Measurements from ENCODE around the gene MIER2.

The MIER2 gene

DNA sequence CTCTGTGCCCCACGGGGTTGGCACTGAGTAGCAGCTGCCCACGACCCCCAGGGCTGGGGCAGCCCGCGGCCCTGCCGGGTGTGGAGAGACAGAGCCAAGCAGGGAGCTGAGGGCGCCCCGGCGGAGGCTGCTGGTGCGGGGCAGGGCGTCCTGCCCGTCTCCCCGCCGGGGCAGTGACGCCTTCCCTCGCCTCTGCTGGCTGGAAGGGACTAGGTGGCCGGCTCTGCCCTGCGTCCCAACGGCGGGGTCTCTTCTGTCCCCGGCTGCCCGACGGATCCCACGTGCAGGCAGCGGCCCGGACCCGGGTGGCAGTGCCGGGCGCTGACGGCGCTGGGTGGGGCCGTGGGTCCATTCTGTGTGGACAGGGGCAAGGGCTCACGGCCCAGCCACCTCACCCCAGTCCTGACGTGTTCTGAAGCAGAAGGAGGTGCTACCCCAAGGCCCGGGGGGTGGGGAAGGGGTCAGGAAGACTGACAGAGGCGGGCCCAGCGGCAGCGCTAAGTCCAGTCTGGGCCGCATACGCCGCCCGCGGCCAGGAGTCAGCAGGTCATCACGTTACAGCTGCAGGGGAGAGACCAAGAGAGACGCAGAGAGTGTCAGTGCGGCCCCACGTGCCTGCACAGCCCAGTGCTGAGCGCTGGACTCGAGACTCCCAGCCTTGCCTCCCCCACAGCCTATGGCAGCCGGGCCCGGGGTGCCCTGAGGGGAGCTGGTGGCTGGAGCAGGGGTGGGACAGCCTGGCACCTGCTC lies 38.3 kb downstream of the MIER2 start:
- DNase-seq (ENCODE audit: low read depth): no peak

- no peak for DNase-seq (ENCODE audit: low read depth)
Measured at GRCh38 chr19:305240-306150, 39.1 kb downstream of the MIER2 start.

DNA sequence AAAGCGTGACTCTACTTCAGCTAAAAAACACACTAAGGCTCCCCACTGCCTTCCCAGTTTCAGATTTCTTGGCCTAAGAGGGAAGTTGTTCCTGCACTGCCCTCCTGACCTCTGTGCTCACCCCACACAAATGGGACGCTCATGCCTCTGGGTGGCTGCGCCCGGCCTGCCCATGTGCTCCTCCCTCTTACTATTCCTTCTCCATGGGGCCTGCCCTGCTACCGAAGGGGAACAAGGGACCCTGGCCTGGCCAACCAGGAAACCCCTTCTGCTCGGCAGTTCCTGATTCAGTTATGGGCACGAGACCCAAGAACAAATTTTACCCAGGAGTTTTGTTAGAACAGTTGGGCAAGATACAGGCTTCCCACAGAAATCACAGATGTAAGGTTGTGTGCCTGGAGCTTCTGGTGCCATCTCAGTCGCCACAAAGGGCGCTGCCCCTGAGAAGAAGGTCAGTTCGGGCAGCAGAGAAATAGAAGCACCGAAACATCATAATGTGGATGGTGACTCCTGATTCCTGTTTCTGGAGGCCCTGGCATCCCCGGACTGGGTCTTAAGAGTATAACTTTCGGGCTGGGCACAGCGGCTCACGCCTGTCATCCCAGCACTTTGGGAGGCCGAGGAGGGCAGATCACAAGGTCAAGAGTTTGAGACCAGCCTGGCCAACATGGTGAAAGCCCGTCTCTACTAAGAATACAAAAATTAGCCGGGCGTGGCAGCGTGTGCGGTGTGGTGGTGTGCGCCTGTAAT lies 47.9 kb downstream of the MIER2 start:
- no peak for DNase-seq (ENCODE audit: low read depth)

DNA sequence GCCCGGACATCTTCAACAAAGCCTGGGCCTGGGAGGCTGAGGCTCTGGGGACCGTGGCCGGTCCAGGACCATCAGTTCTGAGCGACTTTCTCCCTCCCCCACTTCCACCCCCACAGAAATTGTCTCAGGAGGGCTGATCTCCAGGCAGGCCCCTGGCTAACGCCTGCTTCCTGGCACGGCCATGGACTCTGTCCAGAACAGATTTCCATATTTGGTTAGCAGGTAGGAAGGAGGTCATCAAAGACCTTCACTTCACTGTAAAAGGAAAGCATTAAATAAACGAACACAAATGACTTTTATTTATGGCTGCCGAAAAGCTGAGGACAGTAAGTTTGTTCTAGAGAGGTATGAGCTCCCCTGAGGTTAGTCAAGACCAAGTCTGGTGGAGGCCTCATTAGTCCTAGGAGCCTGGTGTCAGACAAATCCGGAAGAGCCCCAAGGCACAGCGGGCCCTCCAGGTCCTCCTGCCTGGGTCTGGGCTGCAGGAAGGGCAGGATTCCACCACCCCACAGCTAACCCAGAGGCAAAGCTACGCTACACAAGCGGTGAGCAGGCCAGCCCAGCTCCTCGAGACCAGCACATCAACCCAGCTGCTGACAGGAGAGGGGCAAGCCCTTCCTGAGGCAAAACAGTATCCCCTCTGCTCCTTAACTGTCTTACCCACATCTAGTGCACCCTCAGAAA lies 48.8 kb downstream of the MIER2 start:
- no peak for DNase-seq (ENCODE audit: low read depth)

GRCh38 chr19:294946-295686 lies 49.5 kb downstream of the MIER2 start:
- peak; percentile 19 for DNase-seq (ENCODE audit: low read depth)

GRCh38 chr19:294341-294945 lies 50.2 kb downstream of the MIER2 start:
- no peak for DNase-seq (ENCODE audit: low read depth)

- no peak for DNase-seq (ENCODE audit: low read depth)
Measured at GRCh38 chr19:293436-294110, 51.0 kb downstream of the MIER2 start.

- DNase-seq (ENCODE audit: low read depth): no peak
Measured at GRCh38 chr19:292951-293350, 51.6 kb downstream of the MIER2 start.

DNA sequence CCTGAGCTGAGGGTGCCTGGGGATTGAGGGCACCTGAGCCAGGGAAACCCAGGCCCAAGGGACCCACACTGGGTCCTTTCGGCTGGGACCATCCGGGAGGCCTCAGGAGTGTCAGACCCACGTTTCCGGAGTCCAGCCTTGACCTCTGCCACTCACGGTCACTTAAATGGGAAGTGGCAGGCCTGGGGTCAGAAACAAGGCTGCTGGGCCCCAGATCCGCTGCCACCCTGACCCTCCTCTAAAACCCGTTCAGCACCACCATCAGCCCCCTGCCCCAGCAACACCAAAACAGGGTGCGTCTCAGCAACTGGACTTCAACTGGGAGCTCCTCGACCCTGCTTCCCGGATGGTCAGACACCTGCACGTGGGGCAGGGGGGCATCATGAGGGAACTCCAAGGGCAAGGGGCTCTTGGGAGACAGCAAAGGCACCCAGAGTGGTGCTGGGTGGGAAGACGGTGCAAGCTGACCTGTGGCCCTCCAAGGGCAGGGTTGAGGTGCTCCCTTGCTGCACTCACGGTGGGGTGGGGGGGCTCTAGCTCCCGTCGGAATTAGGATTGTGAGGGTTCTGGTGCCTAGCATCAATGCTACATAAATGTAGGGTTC lies 52.2 kb downstream of the MIER2 start:
- DNase-seq (ENCODE audit: low read depth): no peak

DNA sequence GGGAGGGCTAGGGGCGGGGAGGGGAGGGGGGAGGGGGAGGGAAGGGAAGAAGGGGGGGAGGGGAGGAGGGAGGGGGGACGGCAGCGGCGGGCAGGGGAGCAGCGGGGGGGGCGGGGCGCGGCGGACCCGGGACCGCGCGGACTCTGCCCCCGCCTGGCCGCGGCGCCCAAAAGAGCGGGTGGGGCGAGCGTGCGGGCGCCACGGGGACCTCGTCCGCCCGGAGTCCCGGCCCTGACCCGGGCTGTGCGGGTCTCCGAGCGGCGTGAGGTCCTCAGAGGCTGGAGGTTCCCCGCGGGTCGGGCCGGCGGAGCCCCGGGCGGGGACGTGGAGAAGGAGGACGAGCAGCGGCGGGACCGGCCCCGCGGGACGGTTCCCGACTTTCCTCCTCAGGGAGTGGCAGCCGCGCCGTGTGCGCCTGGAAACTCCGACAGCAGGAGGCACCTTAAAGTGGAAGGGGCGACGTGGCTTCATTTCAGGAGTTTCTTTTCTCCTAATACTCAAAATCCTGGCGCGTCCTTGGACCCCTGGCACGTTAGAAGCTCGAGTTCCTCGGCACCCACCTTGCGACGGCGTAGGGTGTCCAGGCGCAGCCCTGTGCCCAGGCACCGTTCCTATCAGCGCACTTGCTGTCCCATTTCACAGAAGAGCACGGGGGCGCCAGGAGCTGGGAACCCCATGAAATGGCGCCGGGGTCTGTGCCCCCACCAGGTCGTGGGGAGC lies 52.9 kb downstream of the MIER2 start:
- no peak for DNase-seq (ENCODE audit: low read depth)

DNA sequence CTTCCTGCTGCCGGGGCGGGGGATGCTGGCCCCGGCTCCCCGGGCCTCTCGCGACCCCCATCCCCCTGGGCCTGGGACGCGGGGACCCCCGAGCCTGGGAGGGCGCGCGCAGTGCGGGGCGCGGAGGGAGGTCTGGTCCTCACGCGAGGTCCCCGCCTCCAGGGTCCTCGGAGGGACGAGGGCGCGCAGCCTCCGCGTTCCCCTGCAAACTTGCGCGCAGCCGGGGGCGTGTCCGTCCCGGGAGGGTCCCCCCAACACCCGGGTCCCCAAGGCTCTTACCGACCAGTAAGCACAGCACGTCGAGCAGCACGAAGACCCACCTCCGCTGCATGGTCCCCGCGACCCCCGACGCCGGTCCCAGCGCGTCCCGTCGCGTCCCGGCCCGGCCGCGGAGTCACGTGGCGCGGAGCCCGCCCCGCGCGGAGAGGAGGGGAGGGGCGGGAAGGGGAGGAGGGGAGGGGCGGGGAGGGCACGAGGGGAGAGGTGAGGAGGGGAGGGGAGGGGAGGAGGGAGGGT lies 53.5 kb downstream of the MIER2 start, which contains the start of gene PLPP2:
PLPP2 (minus strand) TSS at position 398 of the 516 bp plus-strand sequence; CDS start at position 331, 67 bp downstream.
- DNase-seq (ENCODE audit: low read depth): no peak

DNA sequence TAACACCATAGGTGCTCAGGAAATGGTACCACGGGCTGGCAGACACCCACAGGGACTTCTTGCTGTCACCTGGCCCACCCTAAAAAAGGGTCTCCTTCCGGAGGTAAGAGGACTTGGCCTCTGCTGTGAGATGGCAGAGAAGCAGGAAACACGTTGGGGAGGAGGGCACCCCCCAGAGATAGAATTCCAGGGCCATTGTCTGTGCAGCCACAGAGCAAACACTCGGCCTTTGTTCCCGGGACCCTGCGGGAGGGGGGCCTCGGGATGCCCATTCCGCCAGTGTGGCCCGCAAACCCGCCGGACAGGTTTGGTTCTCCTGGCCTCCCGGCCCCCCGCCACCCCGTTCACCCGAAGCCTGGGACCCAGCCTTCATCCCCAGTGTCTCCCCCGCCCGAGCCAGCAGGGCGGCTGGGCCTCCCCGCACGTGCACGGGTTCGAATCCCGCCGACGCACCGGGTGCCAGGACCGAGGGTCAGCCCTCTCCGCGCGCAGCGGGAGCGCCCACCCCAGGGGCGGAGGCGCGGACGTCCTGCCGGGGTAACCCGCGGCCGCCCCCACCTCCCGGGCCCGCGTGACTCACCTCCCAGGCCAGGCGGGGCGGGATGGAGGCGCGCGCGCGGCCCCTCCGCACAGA lies 54.1 kb downstream of the MIER2 start:
- peak; percentile 27 for DNase-seq (ENCODE audit: low read depth)

DNA sequence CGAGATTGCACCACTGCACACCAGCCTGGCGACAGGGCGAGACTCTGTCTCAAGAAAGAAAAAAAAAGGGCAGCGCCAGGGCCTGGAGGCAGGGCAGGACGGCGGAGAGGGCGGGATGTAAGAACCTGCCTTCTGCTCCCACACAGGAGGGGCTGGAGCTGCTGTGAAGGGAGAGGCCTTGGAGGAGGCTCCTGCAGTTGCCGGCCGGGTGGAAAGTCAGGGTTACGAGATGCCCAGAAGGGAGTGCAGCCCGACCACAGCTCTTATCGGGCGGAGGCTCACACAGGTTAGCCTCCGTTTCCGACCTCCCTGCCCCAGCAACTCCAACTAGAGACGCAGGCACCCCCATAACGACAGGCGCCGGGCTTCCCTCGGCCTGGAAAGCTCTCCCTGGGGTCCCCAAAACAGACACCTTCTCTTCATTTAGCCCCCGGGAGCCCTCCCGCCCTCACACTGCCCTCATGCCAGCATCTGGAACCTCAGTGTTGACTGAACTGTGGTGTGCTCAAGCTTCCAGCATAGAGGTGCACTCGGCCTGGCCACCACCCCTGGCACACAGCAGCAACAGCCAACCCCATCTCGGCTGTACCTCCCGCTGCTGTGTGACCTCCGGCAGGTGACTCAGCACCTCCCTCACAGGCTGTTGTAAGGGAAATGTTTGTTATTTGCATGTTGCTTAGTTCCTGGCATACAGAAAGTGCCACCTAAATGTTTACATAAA lies 54.8 kb downstream of the MIER2 start:
- peak; percentile 33 for DNase-seq (ENCODE audit: low read depth)

GRCh38 chr19:288911-289310 lies 55.7 kb downstream of the MIER2 start:
- no peak for DNase-seq (ENCODE audit: low read depth)

GRCh38 chr19:287381-287871 lies 57.2 kb downstream of the MIER2 start:
- DNase-seq (ENCODE audit: low read depth): no peak

- DNase-seq (ENCODE audit: low read depth): no peak
Measured at GRCh38 chr19:283395-283794, 61.2 kb downstream of the MIER2 start.

- no peak for DNase-seq (ENCODE audit: low read depth)
Measured at GRCh38 chr19:282501-282900, 62.1 kb downstream of the MIER2 start.

Measured in activated gamma-delta T cell treated with anti-CD3 and anti-CD28 coated beads, Interleukin-2, amount 50 U/mL, for 16 hours (primary cell).